ENCODE measurements around the gene FLOT1. TPM values are rescaled to one million over a fixed set of nuclear protein-coding genes. Genes with fewer than 3 reads are reported as not detected.

The FLOT1 gene
- total and polyA plus RNA-seq, 2 of the 13 experiments (the other 11 are each of a cell fraction or from before 2014, with no cell fraction given): 82.3 to 130 TPM

- TF ChIP-seq, protein P1, sequence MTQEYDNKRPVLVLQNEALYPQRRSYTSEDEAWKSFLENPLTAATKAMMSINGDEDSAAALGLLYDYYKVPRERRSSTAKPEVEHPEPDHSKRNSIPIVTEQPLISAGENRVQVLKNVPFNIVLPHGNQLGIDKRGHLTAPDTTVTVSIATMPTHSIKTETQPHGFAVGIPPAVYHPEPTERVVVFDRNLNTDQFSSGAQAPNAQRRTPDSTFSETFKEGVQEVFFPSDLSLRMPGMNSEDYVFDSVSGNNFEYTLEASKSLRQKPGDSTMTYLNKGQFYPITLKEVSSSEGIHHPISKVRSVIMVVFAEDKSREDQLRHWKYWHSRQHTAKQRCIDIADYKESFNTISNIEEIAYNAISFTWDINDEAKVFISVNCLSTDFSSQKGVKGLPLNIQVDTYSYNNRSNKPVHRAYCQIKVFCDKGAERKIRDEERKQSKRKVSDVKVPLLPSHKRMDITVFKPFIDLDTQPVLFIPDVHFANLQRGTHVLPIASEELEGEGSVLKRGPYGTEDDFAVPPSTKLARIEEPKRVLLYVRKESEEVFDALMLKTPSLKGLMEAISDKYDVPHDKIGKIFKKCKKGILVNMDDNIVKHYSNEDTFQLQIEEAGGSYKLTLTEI (CRISPR knock-in tag; conservative IDR thresholded peaks at IDR 0.05): no peak
- TF ChIP-seq ZNF264 (CRISPR knock-in tag; IDR thresholded peaks at IDR 0.05) (no peak), ZNF775 (CRISPR knock-in tag; IDR thresholded peaks at IDR 0.05; ENCODE audit: borderline replicate concordance) (no peak), NFIB (CRISPR knock-in tag; IDR thresholded peaks at IDR 0.05; ENCODE audit: borderline replicate concordance) (no peak), POLR2AphosphoS2 (IDR thresholded peaks at IDR 0.05; ENCODE audit: low read depth, low read length) (no peak), DNMT3B (CRISPR knock-in tag; conservative IDR thresholded peaks at IDR 0.05) (no peak), ZNF75D (CRISPR knock-in tag; IDR thresholded peaks at IDR 0.05; ENCODE audit: borderline replicate concordance) (no peak), BRF2 (CRISPR knock-in tag; IDR thresholded peaks at IDR 0.05) (no peak), LCORL (IDR thresholded peaks at IDR 0.05) (no peak), LCORL (CRISPR knock-in tag; IDR thresholded peaks at IDR 0.05) (0 out of 2 replicates have a peak, but pooled peaks have one; percentile 25)
- TF ChIP-seq, protein P2, sequence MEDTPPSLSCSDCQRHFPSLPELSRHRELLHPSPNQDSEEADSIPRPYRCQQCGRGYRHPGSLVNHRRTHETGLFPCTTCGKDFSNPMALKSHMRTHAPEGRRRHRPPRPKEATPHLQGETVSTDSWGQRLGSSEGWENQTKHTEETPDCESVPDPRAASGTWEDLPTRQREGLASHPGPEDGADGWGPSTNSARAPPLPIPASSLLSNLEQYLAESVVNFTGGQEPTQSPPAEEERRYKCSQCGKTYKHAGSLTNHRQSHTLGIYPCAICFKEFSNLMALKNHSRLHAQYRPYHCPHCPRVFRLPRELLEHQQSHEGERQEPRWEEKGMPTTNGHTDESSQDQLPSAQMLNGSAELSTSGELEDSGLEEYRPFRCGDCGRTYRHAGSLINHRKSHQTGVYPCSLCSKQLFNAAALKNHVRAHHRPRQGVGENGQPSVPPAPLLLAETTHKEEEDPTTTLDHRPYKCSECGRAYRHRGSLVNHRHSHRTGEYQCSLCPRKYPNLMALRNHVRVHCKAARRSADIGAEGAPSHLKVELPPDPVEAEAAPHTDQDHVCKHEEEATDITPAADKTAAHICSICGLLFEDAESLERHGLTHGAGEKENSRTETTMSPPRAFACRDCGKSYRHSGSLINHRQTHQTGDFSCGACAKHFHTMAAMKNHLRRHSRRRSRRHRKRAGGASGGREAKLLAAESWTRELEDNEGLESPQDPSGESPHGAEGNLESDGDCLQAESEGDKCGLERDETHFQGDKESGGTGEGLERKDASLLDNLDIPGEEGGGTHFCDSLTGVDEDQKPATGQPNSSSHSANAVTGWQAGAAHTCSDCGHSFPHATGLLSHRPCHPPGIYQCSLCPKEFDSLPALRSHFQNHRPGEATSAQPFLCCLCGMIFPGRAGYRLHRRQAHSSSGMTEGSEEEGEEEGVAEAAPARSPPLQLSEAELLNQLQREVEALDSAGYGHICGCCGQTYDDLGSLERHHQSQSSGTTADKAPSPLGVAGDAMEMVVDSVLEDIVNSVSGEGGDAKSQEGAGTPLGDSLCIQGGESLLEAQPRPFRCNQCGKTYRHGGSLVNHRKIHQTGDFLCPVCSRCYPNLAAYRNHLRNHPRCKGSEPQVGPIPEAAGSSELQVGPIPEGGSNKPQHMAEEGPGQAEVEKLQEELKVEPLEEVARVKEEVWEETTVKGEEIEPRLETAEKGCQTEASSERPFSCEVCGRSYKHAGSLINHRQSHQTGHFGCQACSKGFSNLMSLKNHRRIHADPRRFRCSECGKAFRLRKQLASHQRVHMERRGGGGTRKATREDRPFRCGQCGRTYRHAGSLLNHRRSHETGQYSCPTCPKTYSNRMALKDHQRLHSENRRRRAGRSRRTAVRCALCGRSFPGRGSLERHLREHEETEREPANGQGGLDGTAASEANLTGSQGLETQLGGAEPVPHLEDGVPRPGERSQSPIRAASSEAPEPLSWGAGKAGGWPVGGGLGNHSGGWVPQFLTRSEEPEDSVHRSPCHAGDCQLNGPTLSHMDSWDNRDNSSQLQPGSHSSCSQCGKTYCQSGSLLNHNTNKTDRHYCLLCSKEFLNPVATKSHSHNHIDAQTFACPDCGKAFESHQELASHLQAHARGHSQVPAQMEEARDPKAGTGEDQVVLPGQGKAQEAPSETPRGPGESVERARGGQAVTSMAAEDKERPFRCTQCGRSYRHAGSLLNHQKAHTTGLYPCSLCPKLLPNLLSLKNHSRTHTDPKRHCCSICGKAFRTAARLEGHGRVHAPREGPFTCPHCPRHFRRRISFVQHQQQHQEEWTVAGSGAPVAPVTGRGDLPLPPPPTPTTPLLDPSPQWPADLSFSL (CRISPR knock-in tag; IDR thresholded peaks at IDR 0.05): no peak
- TF ChIP-seq, protein P3, sequence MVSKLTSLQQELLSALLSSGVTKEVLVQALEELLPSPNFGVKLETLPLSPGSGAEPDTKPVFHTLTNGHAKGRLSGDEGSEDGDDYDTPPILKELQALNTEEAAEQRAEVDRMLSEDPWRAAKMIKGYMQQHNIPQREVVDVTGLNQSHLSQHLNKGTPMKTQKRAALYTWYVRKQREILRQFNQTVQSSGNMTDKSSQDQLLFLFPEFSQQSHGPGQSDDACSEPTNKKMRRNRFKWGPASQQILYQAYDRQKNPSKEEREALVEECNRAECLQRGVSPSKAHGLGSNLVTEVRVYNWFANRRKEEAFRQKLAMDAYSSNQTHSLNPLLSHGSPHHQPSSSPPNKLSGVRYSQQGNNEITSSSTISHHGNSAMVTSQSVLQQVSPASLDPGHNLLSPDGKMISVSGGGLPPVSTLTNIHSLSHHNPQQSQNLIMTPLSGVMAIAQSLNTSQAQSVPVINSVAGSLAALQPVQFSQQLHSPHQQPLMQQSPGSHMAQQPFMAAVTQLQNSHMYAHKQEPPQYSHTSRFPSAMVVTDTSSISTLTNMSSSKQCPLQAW (CRISPR knock-in tag; IDR thresholded peaks at IDR 0.05): no peak
- TF ChIP-seq, protein P4, sequence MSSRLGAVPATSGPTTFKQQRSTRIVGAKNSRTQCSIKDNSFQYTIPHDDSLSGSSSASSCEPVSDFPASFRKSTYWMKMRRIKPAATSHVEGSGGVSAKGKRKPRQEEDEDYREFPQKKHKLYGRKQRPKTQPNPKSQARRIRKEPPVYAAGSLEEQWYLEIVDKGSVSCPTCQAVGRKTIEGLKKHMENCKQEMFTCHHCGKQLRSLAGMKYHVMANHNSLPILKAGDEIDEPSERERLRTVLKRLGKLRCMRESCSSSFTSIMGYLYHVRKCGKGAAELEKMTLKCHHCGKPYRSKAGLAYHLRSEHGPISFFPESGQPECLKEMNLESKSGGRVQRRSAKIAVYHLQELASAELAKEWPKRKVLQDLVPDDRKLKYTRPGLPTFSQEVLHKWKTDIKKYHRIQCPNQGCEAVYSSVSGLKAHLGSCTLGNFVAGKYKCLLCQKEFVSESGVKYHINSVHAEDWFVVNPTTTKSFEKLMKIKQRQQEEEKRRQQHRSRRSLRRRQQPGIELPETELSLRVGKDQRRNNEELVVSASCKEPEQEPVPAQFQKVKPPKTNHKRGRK (CRISPR knock-in tag; IDR thresholded peaks at IDR 0.05): no peak
- TF ChIP-seq, protein P5, sequence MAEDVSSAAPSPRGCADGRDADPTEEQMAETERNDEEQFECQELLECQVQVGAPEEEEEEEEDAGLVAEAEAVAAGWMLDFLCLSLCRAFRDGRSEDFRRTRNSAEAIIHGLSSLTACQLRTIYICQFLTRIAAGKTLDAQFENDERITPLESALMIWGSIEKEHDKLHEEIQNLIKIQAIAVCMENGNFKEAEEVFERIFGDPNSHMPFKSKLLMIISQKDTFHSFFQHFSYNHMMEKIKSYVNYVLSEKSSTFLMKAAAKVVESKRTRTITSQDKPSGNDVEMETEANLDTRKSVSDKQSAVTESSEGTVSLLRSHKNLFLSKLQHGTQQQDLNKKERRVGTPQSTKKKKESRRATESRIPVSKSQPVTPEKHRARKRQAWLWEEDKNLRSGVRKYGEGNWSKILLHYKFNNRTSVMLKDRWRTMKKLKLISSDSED (CRISPR knock-in tag; IDR thresholded peaks at IDR 0.05): no peak
Measured at GRCh38 chr6:30730601-30731435, 11.7 kb downstream of the FLOT1 start (continued).
